Measurements from ENCODE around the gene TMEM143. TPM values are rescaled to one million over a fixed set of nuclear protein-coding genes. Genes with fewer than 3 reads are reported as not detected.

The TMEM143 gene
- total and polyA plus RNA-seq, 2 of the 8 experiments (the other 6 are each of a cell fraction or from before 2014, with no cell fraction given): 14.2 to 19.1 TPM

DNA sequence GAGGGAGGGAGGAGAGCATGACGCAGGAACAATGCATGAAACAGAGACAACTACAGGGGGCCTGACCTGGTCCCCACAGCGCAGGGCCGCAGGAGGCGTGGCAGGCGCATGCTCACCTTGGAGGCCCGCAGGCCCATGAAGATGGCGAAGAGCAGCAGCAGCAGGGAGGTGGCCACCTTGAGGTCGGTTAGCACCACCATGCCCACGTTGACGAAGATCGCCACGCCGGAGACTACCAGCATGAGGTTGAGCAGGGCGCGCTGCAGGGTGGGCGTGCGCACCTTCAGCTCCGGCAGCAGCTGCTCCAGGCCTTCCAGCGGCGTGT is 21.4 kb downstream of the TMEM143 start:
- no peaks in the 10 kb centered on the region for H3K36me3 ChIP-seq (ENCODE audit: control insufficient read depth in 2 of 4, insufficient read depth in 4 of 4, low read length in 3 of 4)
- H3K79me1 ChIP-seq (ENCODE audit: low read depth, low read length): no peaks in the 10 kb centered on the region
- 83% methylated on average over 19 of the region's 20 CpGs; no CpG with 5 or more reads in 1 of the 2 experiments for WGBS, 2 experiments (ENCODE audit: extremely low coverage in 1 of 2, insufficient coverage in 1 of 2, insufficient read length in 1 of 2, insufficient replicate concordance in 2 of 2, low coverage in 1 of 2, low lambda C conversion rate in 2 of 2, missing lambda C conversion rate in 1 of 2)
- no peak overlapping the region for H2BK20ac ChIP-seq (ENCODE audit: low read length)
- ChIA-PET POLR2A (ENCODE audit: partially characterized antibody) (no interaction called here), CTCF (ENCODE audit: partially characterized antibody) (interaction anchor here (1.2 kb wide), 2 partner anchors 8 to 9 kb away, joined by 3 to 4 read pairs; no protein-coding TSS in a partner anchor)
- no peaks in the 10 kb centered on the region for H3K79me2 ChIP-seq (ENCODE audit: control insufficient read depth in 1 of 2, insufficient read depth in 2 of 2, low read length in 2 of 2)
- TF ChIP-seq BCL11A (IDR thresholded peaks at IDR 0.05; ENCODE audit: low read depth in 2 of 2, low read length in 2 of 2): no peak
- TF ChIP-seq, protein P1, sequence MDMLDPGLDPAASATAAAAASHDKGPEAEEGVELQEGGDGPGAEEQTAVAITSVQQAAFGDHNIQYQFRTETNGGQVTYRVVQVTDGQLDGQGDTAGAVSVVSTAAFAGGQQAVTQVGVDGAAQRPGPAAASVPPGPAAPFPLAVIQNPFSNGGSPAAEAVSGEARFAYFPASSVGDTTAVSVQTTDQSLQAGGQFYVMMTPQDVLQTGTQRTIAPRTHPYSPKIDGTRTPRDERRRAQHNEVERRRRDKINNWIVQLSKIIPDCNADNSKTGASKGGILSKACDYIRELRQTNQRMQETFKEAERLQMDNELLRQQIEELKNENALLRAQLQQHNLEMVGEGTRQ (IDR thresholded peaks at IDR 0.05; ENCODE audit: low read length): no peak
- TF ChIP-seq, protein P2, sequence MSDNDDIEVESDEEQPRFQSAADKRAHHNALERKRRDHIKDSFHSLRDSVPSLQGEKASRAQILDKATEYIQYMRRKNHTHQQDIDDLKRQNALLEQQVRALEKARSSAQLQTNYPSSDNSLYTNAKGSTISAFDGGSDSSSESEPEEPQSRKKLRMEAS (IDR thresholded peaks at IDR 0.05): 0 out of 2 replicates have a peak, but pooled peaks have one; percentile 16
- TF ChIP-seq GTF2F1 (IDR thresholded peaks at IDR 0.05; ENCODE audit: borderline replicate concordance, low read depth, low read length): no peak
- TF ChIP-seq TAF7 (optimal IDR thresholded peaks at IDR 0.05; ENCODE audit: borderline replicate concordance, low read depth, low read length): no peak
- TF ChIP-seq SIRT6 (IDR thresholded peaks at IDR 0.05; ENCODE audit: low read length): no peak
- no peak for TF ChIP-seq EP300 (IDR thresholded peaks at IDR 0.05; ENCODE audit: borderline replicate concordance in 1 of 2, low read depth in 2 of 2, low read length in 2 of 2)
- no peak for TF ChIP-seq CTCF (IDR thresholded peaks at IDR 0.05; ENCODE audit: control extremely low read depth in 1 of 3, insufficient read depth in 1 of 3, low read depth in 1 of 3, low read length in 3 of 3)
- H3K4me2 ChIP-seq (ENCODE audit: insufficient read depth in 1 of 2, low read depth in 2 of 2, low read length in 2 of 2): no peak overlapping the region
- no peaks in the 10 kb centered on the region; the same call in 1 of the 2 replicates for H3K23me2 ChIP-seq (ENCODE audit: low read depth, low read length)
- DNase-seq (ENCODE audit: low read depth in 1 of 2, low spot score in 2 of 2) (no peak), FAIRE-seq (no peak)
- H3K9me3 ChIP-seq (ENCODE audit: insufficient read depth in 2 of 2, low read depth in 1 of 2, low read length in 1 of 2): no peaks in the 10 kb centered on the region
- H4K8ac ChIP-seq (ENCODE audit: extremely low read depth, insufficient read depth, low read length): no peak overlapping the region
- H3K27ac ChIP-seq (ENCODE audit: low read depth, low read length): no peak overlapping the region
- H2BK5ac ChIP-seq (ENCODE audit: low read depth, low read length): no peak overlapping the region
- H3K27me3 ChIP-seq (replicated peaks in 1 of 4; ENCODE audit: control insufficient read depth in 3 of 4, extremely low read depth in 1 of 4, insufficient read depth in 3 of 4, low read length in 3 of 4): no peaks in the 10 kb centered on the region
- H3K4ac ChIP-seq (replicated peaks; ENCODE audit: insufficient read length, low read depth, low read length): no peak overlapping the region
- H4K20me1 ChIP-seq (replicated peaks in 1 of 2; ENCODE audit: control insufficient read depth in 1 of 2, insufficient read depth in 2 of 2, low read length in 2 of 2): no peaks in the 10 kb centered on the region
- H3K4me1 ChIP-seq (replicated peaks in 1 of 4; ENCODE audit: control insufficient read depth in 3 of 4, insufficient read depth in 4 of 4, low read length in 3 of 4): peaks cover 0 to 4% (median under 1%) of the 10 kb centered on the region in 4 experiments; a peak in 2 of 7 replicates
- H3K9ac ChIP-seq (replicated peaks in 1 of 4; ENCODE audit: extremely low read depth in 1 of 4, low read depth in 3 of 4, low read length in 3 of 4): no peak overlapping the region
- no peak overlapping the region for H2BK120ac ChIP-seq (replicated peaks; ENCODE audit: low read depth, low read length)
- no peak overlapping the region for H4K91ac ChIP-seq (replicated peaks; ENCODE audit: insufficient read length, low read length)
- no peak overlapping the region for H3K18ac ChIP-seq (ENCODE audit: extremely low read depth, low read length)
- no peak overlapping the region for H3K14ac ChIP-seq (ENCODE audit: insufficient read length)
- no peak overlapping the region for H4K5ac ChIP-seq (ENCODE audit: insufficient read length, low read depth, low read length)
- no peak overlapping the region for H2AK5ac ChIP-seq (ENCODE audit: low read depth, low read length)
- no peak overlapping the region for H2AFZ ChIP-seq (ENCODE audit: low read length)
- no peak overlapping the region for H3K56ac ChIP-seq (replicated peaks; ENCODE audit: insufficient read length, low read depth, low read length)
- H2BK12ac ChIP-seq (ENCODE audit: low read depth, low read length): 0 out of 2 replicates have a peak overlapping the region, but pooled peaks have one; percentile 9
- H2BK15ac ChIP-seq (ENCODE audit: low read length): 0 out of 2 replicates have a peak overlapping the region, but pooled peaks have one; percentile 81
- H3K4me3 ChIP-seq (ENCODE audit: extremely low read depth in 1 of 4, insufficient read depth in 2 of 4, low read depth in 3 of 4, low read length in 4 of 4): no peak overlapping the region
- H3K23ac ChIP-seq (ENCODE audit: insufficient read length): no peak overlapping the region
